ENCODE data around the gene UQCR10. TPM values are rescaled to one million over a fixed set of nuclear protein-coding genes. Genes with fewer than 3 reads are reported as not detected.

Gene UQCR10
- total RNA-seq, 1 experiment from 2014 or later: 147 TPM

DNA sequence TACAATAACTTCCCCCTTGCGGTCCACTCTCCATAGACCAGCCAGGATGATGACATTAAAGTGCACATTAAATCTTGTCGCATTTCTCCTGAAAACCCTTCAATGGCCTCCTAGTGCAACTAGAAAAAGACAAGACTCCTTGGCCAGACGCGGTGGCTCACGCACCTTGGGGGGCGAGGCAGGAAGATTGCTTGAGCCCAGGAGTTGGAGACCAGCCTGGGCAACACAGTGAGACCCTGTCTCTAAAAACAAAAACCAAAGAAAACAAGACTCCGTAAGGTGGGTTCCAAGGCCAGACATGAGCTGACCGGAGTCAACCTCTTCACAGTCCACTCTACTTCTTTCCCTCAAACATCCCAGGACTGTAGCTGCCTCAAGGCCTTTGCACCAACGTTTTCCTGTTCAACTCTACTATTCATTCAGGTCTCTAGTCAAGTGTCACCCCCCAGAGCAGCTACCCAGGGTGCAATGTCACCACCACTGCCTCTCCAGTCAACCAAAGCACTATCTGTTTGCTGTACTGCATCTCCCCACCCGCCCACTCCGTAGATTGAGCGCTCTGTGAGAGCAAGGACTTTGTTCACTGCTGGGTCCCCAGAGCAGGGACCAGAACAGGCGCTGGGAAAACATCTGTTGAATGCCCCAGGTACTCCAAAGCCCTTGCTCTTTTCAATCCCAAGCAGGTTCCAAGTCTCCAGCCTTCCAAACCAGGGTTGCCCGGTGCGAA is 1.1 kb upstream of the UQCR10 start:
- H3K4me3 Mint-ChIP-seq (ENCODE audit: unreplicated experiment): peak overlapping the region; percentile 99
- intact Hi-C loops (cut with micrococcal nuclease; ENCODE audit: unreplicated experiment): loop anchor here (5.0 to 10.0 kb wide), 3 partner anchors 36 to 319 kb away; partner anchors contain the start of gene HORMAD2
- peak in 1 of 2 experiments; percentile 56 for DNase-seq

GRCh38 chr22:29766632-29767170 is 468 bp upstream of the UQCR10 start, which contains the start of gene ZMAT5:
Gene ZMAT5 (minus strand): TSS chr22:29767007. CDS start chr22:29748544, 18,463 bp downstream.
- peak; percentile 96 to 98 for DNase-seq
- H3K36me3 Mint-ChIP-seq (ENCODE audit: insufficient read depth, unreplicated experiment): peaks cover 43% of the 10 kb centered on the region
- H3K9me3 ChIP-seq: no peaks in the 10 kb centered on the region
- peak within 1 kb of the TSS; percentile 99 for H3K27ac Mint-ChIP-seq (ENCODE audit: unreplicated experiment)
- no peaks in the 10 kb centered on the region for H3K9me3 Mint-ChIP-seq (ENCODE audit: unreplicated experiment)
- H3K4me3 Mint-ChIP-seq (ENCODE audit: unreplicated experiment): peak within 1 kb of the TSS; percentile 99
- POLR2A ChIA-PET: interaction anchor here (0.6 to 1.0 kb wide), 4 partner anchors 19 to 71 kb away, joined by 3 to 4 read pairs (median 4); partner anchors contain the start of gene ASCC2
- peak within 1 kb of the TSS; percentile 98 for H3K4me3 ChIP-seq (ENCODE audit: low read depth, low read length)
- intact Hi-C loops (cut with micrococcal nuclease; ENCODE audit: unreplicated experiment): loop anchor here (5.0 to 10.0 kb wide), 3 partner anchors 36 to 318 kb away; partner anchors contain the start of gene HORMAD2
- peaks cover 19% of the 10 kb centered on the region for H3K4me1 Mint-ChIP-seq (ENCODE audit: low read depth, unreplicated experiment)
- H3K27me3 Mint-ChIP-seq (ENCODE audit: insufficient read depth, unreplicated experiment): no peaks in the 10 kb centered on the region
- CTCF ChIA-PET: interaction anchor here (0.6 kb wide), 2 partner anchors 47 to 472 kb away, joined by 3 read pairs; no protein-coding TSS in a partner anchor
- BruUV-seq (replicated peaks): no TSS peak
- H3K4me1 ChIP-seq: peaks cover 30% of the 10 kb centered on the region
- H3K36me3 ChIP-seq (ENCODE audit: control insufficient read depth, insufficient read depth, low read length): no peaks in the 10 kb centered on the region; the same call in 1 of the 2 replicates
- TF ChIP-seq, protein P1, sequence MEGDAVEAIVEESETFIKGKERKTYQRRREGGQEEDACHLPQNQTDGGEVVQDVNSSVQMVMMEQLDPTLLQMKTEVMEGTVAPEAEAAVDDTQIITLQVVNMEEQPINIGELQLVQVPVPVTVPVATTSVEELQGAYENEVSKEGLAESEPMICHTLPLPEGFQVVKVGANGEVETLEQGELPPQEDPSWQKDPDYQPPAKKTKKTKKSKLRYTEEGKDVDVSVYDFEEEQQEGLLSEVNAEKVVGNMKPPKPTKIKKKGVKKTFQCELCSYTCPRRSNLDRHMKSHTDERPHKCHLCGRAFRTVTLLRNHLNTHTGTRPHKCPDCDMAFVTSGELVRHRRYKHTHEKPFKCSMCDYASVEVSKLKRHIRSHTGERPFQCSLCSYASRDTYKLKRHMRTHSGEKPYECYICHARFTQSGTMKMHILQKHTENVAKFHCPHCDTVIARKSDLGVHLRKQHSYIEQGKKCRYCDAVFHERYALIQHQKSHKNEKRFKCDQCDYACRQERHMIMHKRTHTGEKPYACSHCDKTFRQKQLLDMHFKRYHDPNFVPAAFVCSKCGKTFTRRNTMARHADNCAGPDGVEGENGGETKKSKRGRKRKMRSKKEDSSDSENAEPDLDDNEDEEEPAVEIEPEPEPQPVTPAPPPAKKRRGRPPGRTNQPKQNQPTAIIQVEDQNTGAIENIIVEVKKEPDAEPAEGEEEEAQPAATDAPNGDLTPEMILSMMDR (IDR thresholded peaks at IDR 0.05; ENCODE audit: insufficient read depth in 1 of 2, low read depth in 1 of 2, low read length in 1 of 2, severe bottlenecking in 1 of 2, unreplicated experiment in 1 of 2): no peak
- no peaks in the 10 kb centered on the region for H3K27me3 ChIP-seq (replicated peaks; ENCODE audit: control insufficient read depth, insufficient read depth, low read length)

More for the DNA sequence above, 1.1 kb upstream of the UQCR10 start:
- ChIA-PET POLR2A (interaction anchor here (1.0 kb wide), 1 partner anchor 71 kb away, joined by 4 read pairs; the partner anchor contains the start of gene ASCC2), CTCF (no interaction called here)
- no peaks in the 10 kb centered on the region for H3K27me3 Mint-ChIP-seq (ENCODE audit: insufficient read depth, unreplicated experiment)
- no peaks in the 10 kb centered on the region for H3K9me3 Mint-ChIP-seq (ENCODE audit: unreplicated experiment)
- peak overlapping the region; percentile 61 for H3K4me3 ChIP-seq (ENCODE audit: low read depth, low read length)
- H3K9me3 ChIP-seq: no peaks in the 10 kb centered on the region
- peaks cover 42% of the 10 kb centered on the region for H3K36me3 Mint-ChIP-seq (ENCODE audit: insufficient read depth, unreplicated experiment)
- TF ChIP-seq, protein P1 (IDR thresholded peaks at IDR 0.05; ENCODE audit: insufficient read depth in 1 of 2, low read depth in 1 of 2, low read length in 1 of 2, severe bottlenecking in 1 of 2, unreplicated experiment in 1 of 2): no peak
- H3K4me1 Mint-ChIP-seq (ENCODE audit: low read depth, unreplicated experiment): peaks cover 19% of the 10 kb centered on the region
- H3K36me3 ChIP-seq (ENCODE audit: control insufficient read depth, insufficient read depth, low read length): no peaks in the 10 kb centered on the region; the same call in 1 of the 2 replicates
- H3K27me3 ChIP-seq (replicated peaks; ENCODE audit: control insufficient read depth, insufficient read depth, low read length): no peaks in the 10 kb centered on the region
- TSS peak; percentile 83 for BruUV-seq (replicated peaks)
- H3K27ac Mint-ChIP-seq (ENCODE audit: unreplicated experiment): peak overlapping the region; percentile 99
- peaks cover 30% of the 10 kb centered on the region for H3K4me1 ChIP-seq

DNA sequence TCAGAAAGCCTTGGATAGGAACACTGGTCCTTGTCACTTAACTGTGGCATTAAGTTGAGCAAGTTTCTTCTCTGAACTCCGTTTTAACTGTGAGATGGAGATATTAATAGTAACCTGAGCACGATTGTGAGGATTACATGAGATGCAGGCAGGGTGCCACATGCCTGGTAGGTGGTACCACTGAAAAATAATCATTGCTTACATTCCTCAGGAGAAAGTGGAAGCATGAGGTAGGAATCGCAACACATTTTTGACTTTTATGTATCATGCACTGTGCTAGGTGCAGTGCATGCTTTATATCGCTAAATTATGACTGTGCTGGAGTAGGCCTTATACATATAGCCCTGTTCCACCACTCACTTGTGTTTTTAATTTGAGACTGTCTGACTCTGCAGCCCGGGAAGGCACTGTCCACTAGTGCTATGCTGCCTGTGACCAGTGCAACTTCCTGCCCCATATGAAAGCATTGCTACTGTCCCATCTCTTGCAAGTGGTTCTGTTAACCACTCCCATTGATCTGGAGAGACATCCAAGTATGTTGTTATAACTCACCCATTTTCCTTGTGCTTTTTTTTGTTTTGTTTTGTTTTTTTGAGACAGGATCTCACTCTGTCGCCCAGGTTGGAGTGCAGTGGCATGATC is 1.0 kb downstream of the UQCR10 start:
- no peak for DNase-seq
- H3K27me3 Mint-ChIP-seq (ENCODE audit: insufficient read depth, unreplicated experiment): no peaks in the 10 kb centered on the region
- peaks cover 28% of the 10 kb centered on the region for H3K4me1 Mint-ChIP-seq (ENCODE audit: low read depth, unreplicated experiment)
- no peaks in the 10 kb centered on the region for H3K27me3 ChIP-seq (replicated peaks; ENCODE audit: control insufficient read depth, insufficient read depth, low read length)
- H3K9me3 ChIP-seq: no peaks in the 10 kb centered on the region
- peak overlapping the region; percentile 99 for H3K4me3 Mint-ChIP-seq (ENCODE audit: unreplicated experiment)
- CTCF ChIA-PET: no interaction called here
- H3K9me3 Mint-ChIP-seq (ENCODE audit: unreplicated experiment): no peaks in the 10 kb centered on the region
- TF ChIP-seq, protein P1 (IDR thresholded peaks at IDR 0.05; ENCODE audit: insufficient read depth in 1 of 2, low read depth in 1 of 2, low read length in 1 of 2, severe bottlenecking in 1 of 2, unreplicated experiment in 1 of 2): no peak
- H3K36me3 Mint-ChIP-seq (ENCODE audit: insufficient read depth, unreplicated experiment): peaks cover 43% of the 10 kb centered on the region
- BruUV-seq (replicated peaks): no TSS peak
- intact Hi-C loops (cut with micrococcal nuclease; ENCODE audit: unreplicated experiment): loop anchor here (5.0 to 10.0 kb wide), 3 partner anchors 34 to 317 kb away; partner anchors contain the start of gene HORMAD2
- POLR2A ChIA-PET: no interaction called here
- peak overlapping the region; percentile 99 for H3K27ac Mint-ChIP-seq (ENCODE audit: unreplicated experiment)
- no peaks in the 10 kb centered on the region; the same call in 1 of the 2 replicates for H3K36me3 ChIP-seq (ENCODE audit: control insufficient read depth, insufficient read depth, low read length)
- H3K4me3 ChIP-seq (ENCODE audit: low read depth, low read length): peak overlapping the region; percentile 98
- H3K4me1 ChIP-seq: peaks cover 30% of the 10 kb centered on the region
